Keratinocyte (primary cell): ENCODE measurements around the gene IL9R. TPM values are rescaled to one million over a fixed set of nuclear protein-coding genes. Genes with fewer than 3 reads are reported as not detected.

Experiments used
- DNase-seq: peaks from one replicate; pipeline ENCODE4 v3.0.0-alpha.2; 2011; ENCODE audit warnings: low read depth, missing footprints, low spot score
- FAIRE-seq: peaks from 2 replicates; lab custom pipeline; 2011; peaks lifted over from hg19 to GRCh38; lab: Jason Lieb, UNC
- H2AFZ ChIP-seq: 2 replicates; pipeline ENCODE4 v1.6.0; 2012; ENCODE audit warnings: low read length, control low read depth, inconsistent platforms; ENCODE audit not compliant: control insufficient read depth
- H3K27ac ChIP-seq: 2 replicates; pipeline ENCODE4 v1.5.1; 2011; ENCODE audit warnings: low read length; ENCODE audit not compliant: control insufficient read depth, insufficient read depth
- H3K27me3 ChIP-seq: 3 replicates; pipeline ENCODE4 v1.6.0; 2011; ENCODE audit warnings: low read length; ENCODE audit not compliant: control insufficient read depth, insufficient read depth; ENCODE audit errors: extremely low read depth
- H3K36me3 ChIP-seq, 2 experiments: 2 replicates in 1 of 2; 3 replicates in 1 of 2; pipeline ENCODE4 v1.5.1; 2011; ENCODE audit warnings: low read length in 2 of 2, mild to moderate bottlenecking in 1 of 2; ENCODE audit not compliant: control insufficient read depth in 2 of 2, insufficient read depth in 2 of 2; ENCODE audit errors: extremely low read depth in 1 of 2
- H3K4me1 ChIP-seq: 3 replicates; pipeline ENCODE4 v1.5.1; 2011; ENCODE audit warnings: low read length; ENCODE audit not compliant: control insufficient read depth, insufficient read depth; ENCODE audit errors: extremely low read depth
- H3K4me2 ChIP-seq: 3 replicates; pipeline ENCODE4 v1.6.0; 2011; ENCODE audit warnings: low read depth, low read length; ENCODE audit not compliant: control insufficient read depth, insufficient read depth; ENCODE audit errors: extremely low read depth
- H3K4me3 ChIP-seq, 3 experiments: fragments of 200-600 bp in 1 of 3; sonication (generic) in 1 of 3; 2 replicates in 2 of 3; 3 replicates in 1 of 3; pipeline ENCODE4 v1.5.1; 2011 to 2016; ENCODE audit warnings: low read length in 3 of 3, mild to moderate bottlenecking in 3 of 3, control low read depth in 2 of 3, inconsistent platforms in 1 of 3, low read depth in 1 of 3, mixed read lengths in 1 of 3, mixed run types in 1 of 3, moderate library complexity in 1 of 3; ENCODE audit not compliant: control insufficient read depth in 2 of 3, insufficient read depth in 2 of 3; ENCODE audit errors: extremely low read depth in 1 of 3
- H3K79me2 ChIP-seq: 2 replicates; pipeline ENCODE4 v1.6.0; 2012; ENCODE audit warnings: low read length; ENCODE audit not compliant: control insufficient read depth, insufficient read depth
- H3K9ac ChIP-seq: 3 replicates; pipeline ENCODE4 v1.6.0; 2011; ENCODE audit warnings: low read length; ENCODE audit not compliant: control insufficient read depth, insufficient read depth; ENCODE audit errors: extremely low read depth
- H3K9me1 ChIP-seq: 3 replicates; pipeline ENCODE4 v1.6.0; 2011; ENCODE audit warnings: low read length; ENCODE audit not compliant: control insufficient read depth, insufficient read depth; ENCODE audit errors: extremely low read depth
- H3K9me3 ChIP-seq: 2 replicates; pipeline ENCODE4 v1.5.1; 2012; ENCODE audit warnings: low read depth, low read length; ENCODE audit not compliant: control insufficient read depth
- H4K20me1 ChIP-seq: 3 replicates; pipeline ENCODE4 v1.6.0; 2011; ENCODE audit warnings: low read length; ENCODE audit not compliant: control insufficient read depth, insufficient read depth; ENCODE audit errors: extremely low read depth
- EZH2 ChIP-seq: IDR thresholded peaks from one replicate; pipeline ENCODE4 v1.6.1; 2012; ENCODE audit warnings: inconsistent platforms, mild to moderate bottlenecking, low read length, moderate library complexity
- dilution Hi-C: fragments of 300-500 bp; cut with MboI; formaldehyde crosslinking; loops from one replicate; pipeline ENCODE4 v1.7.0; 2020; ENCODE audit warnings: low sequenced_read_pairs; ENCODE audit not compliant: extremely low pct_ligation_motif_present
- polyA plus RNA-seq, 5 experiments: library from polyadenylated mRNA; depleted of rRNA in 3 of 5; stranded (reverse) in 3 of 5; stranded (forward) in 1 of 5; unstranded in 1 of 5; fragments of >200 nt; gene quantifications; 1 replicate in 1 of 5; 2 replicates in 3 of 5; 3 replicates in 1 of 5; pipeline versions ENCODE4 v1.2.1 to v1.2.3, GENCODE V29; 2011 to 2012; ENCODE audit warnings: missing spikeins in 2 of 5, low read depth in 1 of 5, low replicate concordance in 1 of 5
- TF ChIP-seq, protein P1 (sequence below), 3 experiments: IDR thresholded peaks in 1 of 3; conservative IDR thresholded peaks in 1 of 3; optimal IDR thresholded peaks in 1 of 3; 2 replicates in 2 of 3; 3 replicates in 1 of 3; pipeline versions ENCODE3 to v1.5.1; 2011; ENCODE audit warnings: low read length in 3 of 3, mild to moderate bottlenecking in 3 of 3, moderate library complexity in 2 of 3, control low read depth in 1 of 3, inconsistent platforms in 1 of 3; ENCODE audit not compliant: insufficient read depth in 2 of 3; ENCODE audit errors: extremely low read depth in 1 of 3

Gene IL9R
- polyA plus RNA-seq, 1 donor (not counting 4 experiments of a cell fraction or from before 2014, with no cell fraction given) = 0.45 TPM

DNA sequence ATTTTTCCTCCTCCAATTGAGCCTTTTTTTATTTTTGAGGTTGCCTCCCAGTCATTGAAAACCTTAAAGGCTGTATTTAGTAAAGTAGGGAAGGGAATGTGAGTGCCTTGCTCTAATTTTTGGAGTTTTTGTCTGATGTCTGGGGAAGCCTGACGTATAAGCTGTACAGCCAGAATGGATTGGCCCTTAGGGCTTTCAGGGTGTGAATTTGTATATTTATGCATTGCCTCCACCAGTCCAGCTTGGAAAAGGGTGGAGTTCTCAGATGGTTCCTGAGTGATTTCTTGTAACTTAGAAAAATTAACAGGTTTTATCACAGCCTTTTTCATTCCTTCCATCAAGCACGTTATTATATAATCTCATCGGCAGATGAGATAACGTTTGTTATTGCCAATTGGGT, 8.6 kb upstream of the IL9R start:
- no peak for TF ChIP-seq EZH2
- TF ChIP-seq, protein P1, sequence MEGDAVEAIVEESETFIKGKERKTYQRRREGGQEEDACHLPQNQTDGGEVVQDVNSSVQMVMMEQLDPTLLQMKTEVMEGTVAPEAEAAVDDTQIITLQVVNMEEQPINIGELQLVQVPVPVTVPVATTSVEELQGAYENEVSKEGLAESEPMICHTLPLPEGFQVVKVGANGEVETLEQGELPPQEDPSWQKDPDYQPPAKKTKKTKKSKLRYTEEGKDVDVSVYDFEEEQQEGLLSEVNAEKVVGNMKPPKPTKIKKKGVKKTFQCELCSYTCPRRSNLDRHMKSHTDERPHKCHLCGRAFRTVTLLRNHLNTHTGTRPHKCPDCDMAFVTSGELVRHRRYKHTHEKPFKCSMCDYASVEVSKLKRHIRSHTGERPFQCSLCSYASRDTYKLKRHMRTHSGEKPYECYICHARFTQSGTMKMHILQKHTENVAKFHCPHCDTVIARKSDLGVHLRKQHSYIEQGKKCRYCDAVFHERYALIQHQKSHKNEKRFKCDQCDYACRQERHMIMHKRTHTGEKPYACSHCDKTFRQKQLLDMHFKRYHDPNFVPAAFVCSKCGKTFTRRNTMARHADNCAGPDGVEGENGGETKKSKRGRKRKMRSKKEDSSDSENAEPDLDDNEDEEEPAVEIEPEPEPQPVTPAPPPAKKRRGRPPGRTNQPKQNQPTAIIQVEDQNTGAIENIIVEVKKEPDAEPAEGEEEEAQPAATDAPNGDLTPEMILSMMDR (optimal IDR thresholded peaks at IDR 0.05 in 1 of 3, IDR thresholded peaks at IDR 0.05 in 1 of 3, conservative IDR thresholded peaks at IDR 0.05 in 1 of 3; ENCODE audit: extremely low read depth in 1 of 3, insufficient read depth in 2 of 3, low read length in 3 of 3) = no peak

DNA sequence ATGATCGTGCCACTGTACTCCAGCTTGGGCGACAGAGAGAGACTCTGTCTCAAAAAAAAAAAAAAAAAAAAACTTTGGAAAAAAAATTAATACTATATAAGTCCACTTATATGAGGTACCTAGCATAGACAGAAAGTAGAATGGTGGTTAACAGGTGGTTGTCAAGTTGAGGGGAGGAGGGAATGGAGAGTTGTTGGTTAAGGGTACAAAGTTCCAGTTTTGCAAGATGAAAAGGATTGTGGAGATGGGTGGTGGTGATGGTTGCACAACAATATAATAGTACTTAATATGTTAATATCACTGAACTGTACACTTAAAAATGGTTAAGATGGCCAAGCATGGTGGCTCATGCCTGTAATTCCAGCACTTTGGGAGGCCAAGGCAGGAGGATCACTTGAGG, 4.1 kb upstream of the IL9R start:
- H2AFZ ChIP-seq = no peak overlapping the region
- TF ChIP-seq EZH2 = no peak
- TF ChIP-seq, protein P1 (optimal IDR thresholded peaks at IDR 0.05 in 1 of 3, IDR thresholded peaks at IDR 0.05 in 1 of 3, conservative IDR thresholded peaks at IDR 0.05 in 1 of 3; ENCODE audit: extremely low read depth in 1 of 3, insufficient read depth in 2 of 3, low read length in 3 of 3) = no peak
- dilution Hi-C loops = no loop called here
- no peak overlapping the region for H3K27ac ChIP-seq
- FAIRE-seq = no peak
- no peak overlapping the region for H3K4me3 ChIP-seq
- H3K9me3 ChIP-seq = no peaks in the 10 kb centered on the region
- H3K79me2 ChIP-seq = no peaks in the 10 kb centered on the region
- H3K9me1 ChIP-seq = no peaks in the 10 kb centered on the region
- no peak overlapping the region for H3K9ac ChIP-seq
- H3K4me1 ChIP-seq = no peaks in the 10 kb centered on the region
- no peaks in the 10 kb centered on the region for H3K36me3 ChIP-seq
- no peak for DNase-seq
- H3K27me3 ChIP-seq = no peaks in the 10 kb centered on the region
- H4K20me1 ChIP-seq = no peaks in the 10 kb centered on the region
- no peak overlapping the region for H3K4me2 ChIP-seq

More for the DNA sequence above, 8.6 kb upstream of the IL9R start:
- Histone ChIP-seq H3K27me3 (no peaks in the 10 kb centered on the region), H4K20me1 (no peaks in the 10 kb centered on the region), H3K36me3 (no peaks in the 10 kb centered on the region), H3K9me1 (no peaks in the 10 kb centered on the region), H3K4me2 (no peak overlapping the region), H3K27ac (no peak overlapping the region), H3K4me1 (no peaks in the 10 kb centered on the region), H2AFZ (no peak overlapping the region), H3K4me3 (no peak overlapping the region), H3K79me2 (no peaks in the 10 kb centered on the region), H3K9me3 (no peaks in the 10 kb centered on the region), H3K9ac (no peak overlapping the region)
- DNase-seq (no peak), FAIRE-seq (no peak)
- dilution Hi-C loops = no loop called here
